Motor neuron (in vitro differentiated cells): ENCODE measurements around the gene ZNF24. TPM values are rescaled to one million over a fixed set of nuclear protein-coding genes. Genes with fewer than 3 reads are reported as not detected.

Experiments
- ATAC-seq, 8 experiments: fragments of 200-7000 bp; cut with Tn5 transposase; replicated peaks in 6 of 8; 2 replicates each; pipeline ENCODE4 v1.8.0; 2021; ENCODE audit warnings: mild to moderate bottlenecking in 8 of 8, moderate library complexity in 8 of 8
- H3K27ac ChIP-seq, 2 donors: fragments of 250-450 bp; sonication (Bioruptor Pico); 2 replicates each; pipeline ENCODE4 v1.9.0; 2021; ENCODE audit warnings: antibody characterized with exemption in 2 of 2, mild to moderate bottlenecking in 2 of 2, moderate library complexity in 1 of 2
- H3K4me1 ChIP-seq, 2 donors: fragments of 250-450 bp; sonication (Bioruptor Pico); replicated peaks in 1 of 2; 2 replicates each; pipeline ENCODE4 v1.6.1; 2021; ENCODE audit warnings: antibody characterized with exemption in 2 of 2, mild to moderate bottlenecking in 2 of 2, moderate library complexity in 1 of 2
- H3K4me3 ChIP-seq, 5 donors: fragments of 250-450 bp; sonication (Bioruptor Pico); 2 replicates each; pipeline ENCODE4 v1.9.0; 2021; ENCODE audit warnings: antibody characterized with exemption in 5 of 5, mild to moderate bottlenecking in 5 of 5, moderate library complexity in 4 of 5
- WGBS, 10 experiments: fragments of 450-650 bp; shearing (Covaris generic); methylation state at CpG; one replicate each; pipeline ENCODE4 v1.0.0; 2022; 5-methylcytosine and 5-hydroxymethylcytosine counted together
- in situ Hi-C, 9 experiments: fragments of 400-800 bp; cut with MboI; loops; one replicate each; pipeline ENCODE4 v1.15.0; 2021; ENCODE audit warnings: low sequenced_read_pairs in 9 of 9, low pct_unique_long_range_greater_than_20kb in 2 of 9; ENCODE audit not compliant: unreplicated experiment in 9 of 9
- total RNA-seq, 8 experiments: library from RNA; unstranded; fragments of 300-600 nt; gene quantifications; 2 replicates each; pipeline versions ENCODE4 v1.2.3 to v1.2.4, GENCODE V29; 2022

The ZNF24 gene
- total RNA-seq, 8 experiments from 2014 or later, result 27.9 to 56.0 (median 44.5) TPM

DNA sequence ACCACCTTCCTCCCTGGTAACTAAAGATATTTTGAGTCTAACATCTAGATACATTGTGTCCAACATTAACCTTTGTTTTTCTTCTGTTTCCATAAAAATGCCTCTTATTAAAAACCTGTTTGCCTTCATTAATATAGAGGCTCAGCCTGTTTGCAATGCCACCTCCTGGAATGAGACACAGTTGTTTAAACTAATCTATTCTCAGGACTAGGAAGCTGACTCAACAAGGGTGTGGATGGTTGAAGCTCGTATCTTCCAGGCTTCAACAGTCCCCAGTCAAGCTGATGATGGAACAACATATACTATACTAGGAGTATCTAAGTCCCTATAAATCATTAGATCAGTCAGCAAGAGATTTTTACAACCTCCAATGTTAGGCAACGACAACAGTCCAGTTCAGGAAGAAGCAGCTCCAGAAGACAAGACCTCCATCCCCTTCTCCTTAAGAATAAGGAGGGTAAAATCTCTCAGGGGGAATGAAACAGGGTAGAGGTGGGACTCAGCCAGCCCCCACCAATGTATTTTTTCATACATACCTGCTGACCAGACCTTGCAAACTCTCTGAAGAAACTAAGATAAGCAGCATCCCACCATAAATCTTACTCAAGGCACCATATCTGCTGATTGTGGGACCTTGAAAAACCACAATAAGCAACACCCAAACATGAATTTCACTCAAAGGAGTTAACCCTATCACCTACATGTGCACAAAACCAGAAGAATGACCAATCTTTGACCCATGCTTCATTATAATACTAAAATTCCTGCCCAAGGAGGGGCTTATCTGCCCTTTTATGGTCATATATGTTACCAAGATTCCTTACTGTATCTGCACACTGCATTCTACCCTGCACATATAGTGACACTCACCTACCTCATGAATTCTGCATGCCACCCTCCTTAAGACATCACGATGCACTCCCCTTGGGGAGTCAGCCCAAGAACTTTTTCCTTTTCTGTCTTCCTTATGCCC, 21.4 kb downstream of the ZNF24 start:
- H3K27ac ChIP-seq, result no peak overlapping the region
- ATAC-seq, result peak in 2 of 8 experiments; percentile 97 to 99
- 36 to 100% (median 86%) methylated on average over 1 to 3 of the region's 3 CpGs; no CpG with 5 or more reads in 3 of the 10 experiments for WGBS, 10 experiments
- in situ Hi-C loops, result no loop called here
- no peak overlapping the region for H3K4me3 ChIP-seq
- H3K4me1 ChIP-seq, result no peaks in the 10 kb centered on the region

- no peaks in the 10 kb centered on the region for H3K4me1 ChIP-seq
- H3K4me3 ChIP-seq, result no peak overlapping the region
- in situ Hi-C loops, result no loop called here
- 73 to 100% (median 92%) methylated on average over 1 to 2 of the region's 2 CpGs; no CpG with 5 or more reads in 2 of the 10 experiments for WGBS, 10 experiments
- H3K27ac ChIP-seq, result no peak overlapping the region
- ATAC-seq, result no peak
Measured at GRCh38 chr18:35311496-35311895, 32.7 kb downstream of the ZNF24 start.

DNA sequence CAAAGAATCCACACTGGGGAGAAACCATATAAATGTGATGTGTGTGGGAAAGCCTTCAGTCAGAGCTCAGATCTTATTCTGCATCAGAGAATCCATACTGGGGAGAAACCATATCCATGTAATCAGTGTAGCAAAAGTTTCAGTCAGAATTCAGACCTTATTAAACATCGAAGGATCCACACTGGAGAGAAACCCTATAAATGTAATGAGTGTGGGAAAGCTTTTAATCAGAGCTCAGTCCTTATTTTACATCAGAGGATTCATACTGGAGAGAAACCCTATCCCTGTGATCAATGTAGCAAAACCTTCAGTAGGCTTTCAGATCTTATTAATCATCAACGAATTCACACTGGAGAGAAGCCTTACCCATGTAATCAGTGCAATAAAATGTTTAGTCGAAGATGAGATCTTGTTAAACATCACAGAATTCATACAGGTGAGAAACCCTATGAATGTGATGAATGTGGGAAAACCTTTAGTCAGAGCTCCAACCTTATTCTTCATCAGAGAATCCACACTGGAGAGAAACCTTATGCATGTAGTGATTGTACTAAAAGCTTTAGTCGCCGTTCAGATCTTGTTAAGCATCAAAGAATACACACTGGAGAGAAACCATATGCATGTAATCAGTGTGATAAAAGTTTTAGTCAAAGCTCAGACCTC, 37.5 kb downstream of the ZNF24 start:
- Histone ChIP-seq H3K4me3 (no peak overlapping the region), H3K27ac (no peak overlapping the region), H3K4me1 (no peaks in the 10 kb centered on the region)
- in situ Hi-C loops, result no loop called here
- 90 to 100% (median 96%) methylated on average over 2 to 5 of the region's 5 CpGs; no CpG with 5 or more reads in 2 of the 10 experiments for WGBS, 10 experiments
- ATAC-seq, result no peak

- Histone ChIP-seq H3K27ac (no peak overlapping the region), H3K4me1 (no peaks in the 10 kb centered on the region), H3K4me3 (no peak overlapping the region)
- no peak for ATAC-seq
- in situ Hi-C loops, result no loop called here
- 80 to 100% (median 100%) methylated on average over 1 to 4 of the region's 4 CpGs; no CpG with 5 or more reads in 1 of the 10 experiments for WGBS, 10 experiments
Measured at GRCh38 chr18:35303610-35304009, 40.6 kb downstream of the ZNF24 start.

DNA sequence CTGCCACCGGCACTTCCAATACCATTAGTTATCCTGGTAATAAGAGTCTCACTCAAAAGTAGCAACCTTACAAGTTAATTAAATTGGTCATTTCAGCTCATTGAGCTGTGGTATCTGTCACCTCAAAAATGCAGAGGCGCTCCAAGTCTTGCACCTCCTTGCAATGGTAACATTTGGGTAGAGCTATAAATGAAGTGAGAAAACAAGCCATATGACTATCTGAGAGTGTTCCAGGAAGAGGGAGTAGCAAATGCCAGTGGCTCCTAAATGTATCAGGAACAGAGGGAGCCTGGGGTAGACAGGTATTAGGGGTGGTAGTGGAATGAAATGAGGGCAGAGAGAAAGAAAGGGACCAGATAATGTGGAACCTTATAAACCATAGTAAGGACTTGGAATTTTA, 48.2 kb downstream of the ZNF24 start:
- Histone ChIP-seq H3K4me3 (no peak overlapping the region), H3K4me1 (peaks cover 0 to 8% of the 10 kb centered on the region in 2 donors), H3K27ac (no peak overlapping the region)
- no peak for ATAC-seq
- in situ Hi-C loops, result no loop called here
- 92 to 100% (median 100%) methylated on average over 1 to 2 of the region's 2 CpGs; no CpG with 5 or more reads in 3 of the 10 experiments for WGBS, 10 experiments

GRCh38 chr18:35291166-35291565, 53.1 kb downstream of the ZNF24 start:
- no peak for ATAC-seq
- in situ Hi-C loops, result no loop called here
- WGBS, 10 experiments, result 33 to 100% (median 83%) methylated on average over 1 to 2 of the region's 2 CpGs; no CpG with 5 or more reads in 3 of the 10 experiments
- Histone ChIP-seq H3K4me1 (peaks cover 3 to 16% of the 10 kb centered on the region in 2 donors), H3K27ac (no peak overlapping the region), H3K4me3 (peak overlapping the region; percentile 62 to 88 (median 73))

DNA sequence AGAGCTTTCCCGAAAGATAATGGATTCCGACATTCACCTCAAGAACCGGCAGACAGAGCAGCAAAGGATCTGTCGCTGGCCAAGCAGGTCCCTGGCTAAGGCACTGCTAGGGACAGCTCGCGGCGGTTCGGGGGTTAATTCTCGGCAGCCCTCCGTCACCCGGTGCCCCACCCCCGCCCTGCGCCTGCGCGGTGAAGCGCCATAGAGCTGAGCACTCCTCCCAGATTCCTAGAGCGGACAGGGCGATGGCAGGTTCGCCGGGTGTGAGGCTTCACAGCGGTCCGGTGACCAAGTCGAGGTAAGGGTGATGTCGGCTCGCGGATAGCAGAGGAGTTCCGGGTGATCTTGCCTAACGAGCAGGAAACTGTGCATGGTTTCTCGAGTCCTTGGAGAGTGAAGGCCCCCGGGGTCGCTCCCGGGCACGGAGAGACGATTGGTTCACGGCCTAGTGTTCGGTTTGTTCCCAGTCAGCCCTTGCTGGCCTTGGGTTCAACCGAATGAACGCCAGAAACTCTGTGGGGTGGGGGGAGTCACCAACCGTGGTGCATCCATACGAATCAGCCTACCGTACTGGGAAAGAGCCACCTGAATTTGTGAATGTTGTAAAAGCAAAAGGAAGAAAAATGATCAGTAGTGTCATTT, 54.0 kb downstream of the ZNF24 start, which contains the start of gene ZSCAN30:
Gene ZSCAN30, minus strand, starts transcription at position 136 of the 642 bp plus-strand sequence. CDS start 25,877 bp downstream, outside the sequence.
- in situ Hi-C loops, result no loop called here
- 0 to 2% (median 0%) methylated on average over 4 to 16 of the region's 41 CpGs; no CpG with 5 or more reads in 1 of the 10 experiments for WGBS, 10 experiments
- peaks cover 3 to 16% of the 10 kb centered on the region in 2 donors for H3K4me1 ChIP-seq
- peak; percentile 90 to 99 (median 99) for ATAC-seq
- H3K4me3 ChIP-seq, result peak within 1 kb of the TSS; percentile 62 to 88 (median 73)
- peak within 1 kb of the TSS; percentile 83 to 91 for H3K27ac ChIP-seq

GRCh38 chr18:35289727-35290093, 54.5 kb downstream of the ZNF24 start:
- peaks cover 3 to 16% of the 10 kb centered on the region in 2 donors for H3K4me1 ChIP-seq
- in situ Hi-C loops, result no loop called here
- 0 to 5% (median 0%) methylated on average over 1 to 8 of the region's 8 CpGs; no CpG with 5 or more reads in 1 of the 10 experiments for WGBS, 10 experiments
- peak; percentile 10 to 51 (median 34) for ATAC-seq
- peak overlapping the region; percentile 62 to 88 (median 73) for H3K4me3 ChIP-seq
- peak overlapping the region; percentile 65 to 66 for H3K27ac ChIP-seq

- in situ Hi-C loops, result no loop called here
- ATAC-seq, result no peak
- Histone ChIP-seq H3K27ac (peak overlapping the region; percentile 65 to 66), H3K4me3 (peak overlapping the region; percentile 62 to 88 (median 73)), H3K4me1 (peaks cover 3 to 16% of the 10 kb centered on the region in 2 donors)
- WGBS, 10 experiments, result 11 to 60% (median 26%) methylated on average over 1 to 6 of the region's 6 CpGs; no CpG with 5 or more reads in 2 of the 10 experiments
Measured at GRCh38 chr18:35289293-35289692, 54.9 kb downstream of the ZNF24 start.

GRCh38 chr18:35284841-35285240, 59.4 kb downstream of the ZNF24 start:
- WGBS, 10 experiments, result 80 to 100% (median 100%) methylated on average over 1 to 3 of the region's 3 CpGs; no CpG with 5 or more reads in 4 of the 10 experiments
- H3K4me1 ChIP-seq, result peaks cover 3 to 5% of the 10 kb centered on the region in 2 donors
- H3K4me3 ChIP-seq, result no peak overlapping the region
- H3K27ac ChIP-seq, result no peak overlapping the region
- ATAC-seq, result peak in 2 of 8 experiments; percentile 5 to 8
- in situ Hi-C loops, result no loop called here

DNA sequence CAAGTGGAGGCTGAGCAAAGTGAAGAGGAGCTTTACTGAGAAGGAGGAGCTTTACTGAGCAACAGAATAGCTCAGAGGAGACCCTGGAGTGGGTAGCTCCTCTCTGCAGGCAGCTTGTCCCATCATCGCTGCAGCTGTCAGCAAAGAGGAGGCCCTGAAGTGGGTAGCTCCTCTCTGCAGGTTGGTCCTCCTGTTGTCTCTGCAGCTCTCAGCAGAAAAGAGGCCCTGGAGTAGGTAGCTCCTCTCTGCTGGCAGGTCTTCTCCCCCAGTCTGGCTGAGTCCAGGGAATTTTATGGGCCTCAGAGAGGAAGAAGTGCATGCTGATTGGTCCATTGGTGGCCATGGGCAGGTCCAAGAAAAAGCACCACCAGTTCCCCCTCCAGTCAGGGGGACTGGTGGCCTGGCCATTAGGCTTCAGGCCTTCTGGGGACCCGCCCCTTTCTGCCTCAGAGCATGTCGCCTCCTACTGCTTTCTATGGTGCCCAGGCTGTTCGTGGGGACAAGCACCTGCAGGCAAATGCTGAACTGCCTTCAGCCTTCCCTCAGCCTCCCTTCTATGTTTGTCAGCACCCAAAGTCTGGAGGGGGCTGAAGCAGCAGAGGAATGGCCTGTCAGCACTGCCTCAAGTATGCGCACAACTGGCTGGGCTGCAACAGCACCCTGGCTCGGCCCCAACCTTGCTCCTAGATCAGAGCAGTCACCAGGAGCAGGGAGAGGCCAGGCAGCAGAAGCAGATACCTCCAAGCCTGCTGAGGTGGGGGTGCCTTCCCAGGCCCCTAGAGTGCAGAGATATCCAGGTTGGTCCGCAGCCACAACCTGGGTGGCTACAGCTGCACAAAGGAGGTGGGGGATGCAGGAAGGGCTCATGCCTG, 60.1 kb downstream of the ZNF24 start:
- no peak overlapping the region for H3K27ac ChIP-seq
- in situ Hi-C loops, result no loop called here
- H3K4me1 ChIP-seq, result peaks cover 2 to 3% of the 10 kb centered on the region in 2 donors
- WGBS, 10 experiments, result 84 to 100% (median 100%) methylated on average over 1 to 6 of the region's 7 CpGs; no CpG with 5 or more reads in 4 of the 10 experiments
- no peak overlapping the region for H3K4me3 ChIP-seq
- ATAC-seq, result peak in 2 of 8 experiments; percentile 72 to 78

GRCh38 chr18:35282353-35282752, 61.9 kb downstream of the ZNF24 start:
- Histone ChIP-seq H3K4me3 (no peak overlapping the region), H3K27ac (no peak overlapping the region), H3K4me1 (no peaks in the 10 kb centered on the region)
- 0 to 100% (median 25%) methylated on average over 1 of the region's 1 CpG; no CpG with 5 or more reads in 3 of the 10 experiments for WGBS, 10 experiments
- ATAC-seq, result peak in 3 of 8 experiments; percentile 45 to 87 (median 86)
- in situ Hi-C loops, result no loop called here
